Camera-type eye (tissue), 1 donor: Measurements from ENCODE around the gene OR13H1. TPM values are rescaled to one million over a fixed set of nuclear protein-coding genes. Genes with fewer than 3 reads are reported as not detected.

ENCODE experiments used
- total RNA-seq: library from RNA; depleted of rRNA; stranded (reverse); fragments of >200 nt; gene quantifications from one replicate; pipeline ENCODE4 v1.2.3, GENCODE V29; 2014

Gene OR13H1, protein sequence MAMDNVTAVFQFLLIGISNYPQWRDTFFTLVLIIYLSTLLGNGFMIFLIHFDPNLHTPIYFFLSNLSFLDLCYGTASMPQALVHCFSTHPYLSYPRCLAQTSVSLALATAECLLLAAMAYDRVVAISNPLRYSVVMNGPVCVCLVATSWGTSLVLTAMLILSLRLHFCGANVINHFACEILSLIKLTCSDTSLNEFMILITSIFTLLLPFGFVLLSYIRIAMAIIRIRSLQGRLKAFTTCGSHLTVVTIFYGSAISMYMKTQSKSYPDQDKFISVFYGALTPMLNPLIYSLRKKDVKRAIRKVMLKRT
- not detected for total RNA-seq

DNA sequence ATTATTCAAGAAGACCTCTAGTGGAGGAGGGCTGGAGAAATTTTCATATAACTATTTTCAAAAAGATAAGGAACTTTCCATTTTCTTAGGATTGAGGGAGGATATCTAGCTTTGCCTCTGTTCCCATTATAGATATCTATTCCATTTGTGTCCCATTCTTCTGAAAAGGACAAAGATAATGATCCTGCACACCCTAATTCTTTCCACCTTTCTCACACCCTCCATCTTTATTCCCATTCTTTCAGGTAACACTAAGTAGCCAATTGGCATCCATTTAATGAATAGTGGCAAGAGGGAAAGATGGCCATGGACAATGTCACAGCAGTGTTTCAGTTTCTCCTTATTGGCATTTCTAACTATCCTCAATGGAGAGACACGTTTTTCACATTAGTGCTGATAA, at the start of gene OR13H1:
TSS of gene OR13H1 (plus strand) at position 301 of the 400 bp plus-strand sequence. CDS start at position 301, 0 bp downstream.

